Cardiac fibroblast (primary cell): ENCODE results near the gene COBL.

Experiments
- DNase-seq, 2 donors: peaks; one replicate each; pipeline versions ENCODE4 v3.0.0 to v3.0.0-alpha.2; 2010; ENCODE audit warnings: low read depth in 2 of 2
- H3K4me3 ChIP-seq, 2 donors: replicated peaks in 1 of 2; 1 replicate in 1 of 2; 2 replicates in 1 of 2; pipeline ENCODE4 v1.5.1; 2011; ENCODE audit warnings: low read depth in 2 of 2, low read length in 2 of 2, mild to moderate bottlenecking in 2 of 2, moderate library complexity in 1 of 2
- CTCF ChIP-seq: IDR thresholded peaks from one replicate; pipeline ENCODE4 v1.5.1; 2011; ENCODE audit warnings: low read depth, mild to moderate bottlenecking, low read length, inconsistent platforms

Gene COBL

GRCh38 chr7:51230723-51231122 is 85.9 kb downstream of the COBL start:
- no peak for TF ChIP-seq CTCF
- DNase-seq = no peak
- H3K4me3 ChIP-seq = no peak overlapping the region

- no peak for TF ChIP-seq CTCF
- no peak overlapping the region for H3K4me3 ChIP-seq
- no peak for DNase-seq
These were observed 86.3 kb downstream of the COBL start for GRCh38 chr7:51230324-51230625.

- no peak for TF ChIP-seq CTCF
- no peak overlapping the region for H3K4me3 ChIP-seq
- no peak for DNase-seq
These were observed 86.8 kb downstream of the COBL start for GRCh38 chr7:51229620-51230323.

- no peak for DNase-seq
- TF ChIP-seq CTCF = no peak
- H3K4me3 ChIP-seq = no peak overlapping the region
These were observed 87.5 kb downstream of the COBL start for GRCh38 chr7:51229106-51229537.

- DNase-seq = no peak
- H3K4me3 ChIP-seq = no peak overlapping the region
- no peak for TF ChIP-seq CTCF
These were observed 88.1 kb downstream of the COBL start for GRCh38 chr7:51228386-51228958.

- H3K4me3 ChIP-seq = no peak overlapping the region
- no peak for TF ChIP-seq CTCF
- DNase-seq = no peak
These were observed 88.7 kb downstream of the COBL start for GRCh38 chr7:51227861-51228260.
